ENCODE results near the gene KLHDC3.
"Not testable (repeated sequence)": the region's sequence is repeated elsewhere in the genome, so short reads cannot be mapped to it uniquely, and the experiment has no call there.

The KLHDC3 gene

DNA sequence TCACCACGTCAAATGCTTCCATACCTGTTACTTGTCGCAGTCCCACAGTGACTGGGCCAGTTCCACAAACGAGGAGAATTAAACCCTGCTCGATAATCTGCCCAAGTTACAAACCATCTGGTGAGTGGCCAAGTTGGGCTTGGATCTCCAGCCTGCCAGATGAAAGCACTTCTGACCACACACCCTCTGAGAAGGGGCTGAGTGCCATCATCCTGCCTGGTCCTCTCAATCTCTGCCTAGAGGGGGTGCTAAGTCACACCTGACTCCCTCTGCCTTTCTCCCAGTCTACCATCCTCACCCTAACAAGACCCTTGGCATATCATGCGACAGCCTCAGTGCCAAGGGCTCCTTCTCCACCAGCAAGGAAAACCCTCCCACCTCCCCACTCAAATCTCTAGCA, 23.1 kb downstream of the KLHDC3 start:
- H3K27me3 ChIP-seq (ENCODE audit: insufficient read depth, low read depth, severe bottlenecking), result no peaks in the 10 kb centered on the region
- TF ChIP-seq, protein P1, sequence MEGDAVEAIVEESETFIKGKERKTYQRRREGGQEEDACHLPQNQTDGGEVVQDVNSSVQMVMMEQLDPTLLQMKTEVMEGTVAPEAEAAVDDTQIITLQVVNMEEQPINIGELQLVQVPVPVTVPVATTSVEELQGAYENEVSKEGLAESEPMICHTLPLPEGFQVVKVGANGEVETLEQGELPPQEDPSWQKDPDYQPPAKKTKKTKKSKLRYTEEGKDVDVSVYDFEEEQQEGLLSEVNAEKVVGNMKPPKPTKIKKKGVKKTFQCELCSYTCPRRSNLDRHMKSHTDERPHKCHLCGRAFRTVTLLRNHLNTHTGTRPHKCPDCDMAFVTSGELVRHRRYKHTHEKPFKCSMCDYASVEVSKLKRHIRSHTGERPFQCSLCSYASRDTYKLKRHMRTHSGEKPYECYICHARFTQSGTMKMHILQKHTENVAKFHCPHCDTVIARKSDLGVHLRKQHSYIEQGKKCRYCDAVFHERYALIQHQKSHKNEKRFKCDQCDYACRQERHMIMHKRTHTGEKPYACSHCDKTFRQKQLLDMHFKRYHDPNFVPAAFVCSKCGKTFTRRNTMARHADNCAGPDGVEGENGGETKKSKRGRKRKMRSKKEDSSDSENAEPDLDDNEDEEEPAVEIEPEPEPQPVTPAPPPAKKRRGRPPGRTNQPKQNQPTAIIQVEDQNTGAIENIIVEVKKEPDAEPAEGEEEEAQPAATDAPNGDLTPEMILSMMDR (IDR thresholded peaks at IDR 0.05; ENCODE audit: low read depth, low read length), result peak; percentile 38; the same call in 1 of the 2 replicates
- DNase-seq, result no peak
- H3K9me3 ChIP-seq (ENCODE audit: severe bottlenecking), result no peaks in the 10 kb centered on the region
- H3K4me3 ChIP-seq (ENCODE audit: low read depth, low read length), result no peak overlapping the region
- no peak overlapping the region; the same call in 1 of the 2 replicates for H3K27ac ChIP-seq
- H3K36me3 ChIP-seq, result peaks cover 92% of the 10 kb centered on the region

DNA sequence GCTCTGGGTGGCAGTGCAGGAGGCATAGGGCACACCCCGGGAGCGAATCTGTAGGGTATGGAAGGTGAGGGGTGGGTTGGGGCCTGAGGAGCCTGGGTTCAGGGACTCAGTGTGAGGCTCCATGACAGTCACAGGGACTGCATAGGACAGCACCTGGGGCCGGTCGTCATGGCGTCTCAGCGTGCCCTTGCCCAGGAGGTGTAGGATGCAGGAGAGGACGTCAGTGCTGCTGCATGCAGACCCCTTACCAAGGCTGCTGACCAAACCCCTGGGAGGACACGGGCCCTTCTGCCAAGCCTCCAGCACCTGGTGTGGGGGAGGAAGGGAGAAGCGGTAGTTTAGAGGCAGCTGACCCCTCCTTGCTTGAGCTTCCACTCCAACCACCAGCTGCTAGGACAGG, 23.7 kb downstream of the KLHDC3 start:
- no peak overlapping the region for H3K4me3 ChIP-seq (ENCODE audit: low read depth, low read length)
- TF ChIP-seq, protein P1 (IDR thresholded peaks at IDR 0.05; ENCODE audit: low read depth, low read length), result no peak
- H3K9me3 ChIP-seq (ENCODE audit: severe bottlenecking), result no peaks in the 10 kb centered on the region
- no peak for DNase-seq
- H3K27me3 ChIP-seq (ENCODE audit: insufficient read depth, low read depth, severe bottlenecking), result no peaks in the 10 kb centered on the region
- H3K36me3 ChIP-seq, result peaks cover 92% of the 10 kb centered on the region
- no peak overlapping the region; the same call in 1 of the 2 replicates for H3K27ac ChIP-seq

DNA sequence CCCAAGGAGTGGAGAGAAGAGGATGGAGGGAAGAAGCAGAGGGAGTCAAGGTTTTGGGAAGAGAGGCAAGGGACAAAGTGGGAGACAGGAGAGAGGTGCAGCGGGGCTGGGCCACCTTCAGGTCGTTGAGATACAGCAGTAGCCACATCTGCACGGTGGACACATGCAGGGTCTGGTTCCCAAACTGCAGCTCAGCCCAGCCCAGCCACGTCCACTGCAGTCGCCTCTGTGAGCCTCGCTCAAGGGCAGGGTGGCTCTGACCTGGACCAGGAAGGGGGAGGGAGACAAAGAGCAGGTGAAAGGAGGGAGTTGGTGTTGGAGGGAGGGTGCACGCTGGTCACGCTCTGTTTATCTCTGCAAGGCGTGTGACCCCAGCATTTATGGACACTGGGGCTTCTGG, 24.7 kb downstream of the KLHDC3 start:
- Histone ChIP-seq H3K4me3 (ENCODE audit: low read depth, low read length) (no peak overlapping the region), H3K27ac (no peak overlapping the region), H3K9me3 (ENCODE audit: severe bottlenecking) (no peaks in the 10 kb centered on the region), H3K36me3 (peaks cover 90% of the 10 kb centered on the region), H3K27me3 (ENCODE audit: insufficient read depth, low read depth, severe bottlenecking) (no peaks in the 10 kb centered on the region)
- TF ChIP-seq, protein P1 (IDR thresholded peaks at IDR 0.05; ENCODE audit: low read depth, low read length), result no peak
- DNase-seq, result no peak

DNA sequence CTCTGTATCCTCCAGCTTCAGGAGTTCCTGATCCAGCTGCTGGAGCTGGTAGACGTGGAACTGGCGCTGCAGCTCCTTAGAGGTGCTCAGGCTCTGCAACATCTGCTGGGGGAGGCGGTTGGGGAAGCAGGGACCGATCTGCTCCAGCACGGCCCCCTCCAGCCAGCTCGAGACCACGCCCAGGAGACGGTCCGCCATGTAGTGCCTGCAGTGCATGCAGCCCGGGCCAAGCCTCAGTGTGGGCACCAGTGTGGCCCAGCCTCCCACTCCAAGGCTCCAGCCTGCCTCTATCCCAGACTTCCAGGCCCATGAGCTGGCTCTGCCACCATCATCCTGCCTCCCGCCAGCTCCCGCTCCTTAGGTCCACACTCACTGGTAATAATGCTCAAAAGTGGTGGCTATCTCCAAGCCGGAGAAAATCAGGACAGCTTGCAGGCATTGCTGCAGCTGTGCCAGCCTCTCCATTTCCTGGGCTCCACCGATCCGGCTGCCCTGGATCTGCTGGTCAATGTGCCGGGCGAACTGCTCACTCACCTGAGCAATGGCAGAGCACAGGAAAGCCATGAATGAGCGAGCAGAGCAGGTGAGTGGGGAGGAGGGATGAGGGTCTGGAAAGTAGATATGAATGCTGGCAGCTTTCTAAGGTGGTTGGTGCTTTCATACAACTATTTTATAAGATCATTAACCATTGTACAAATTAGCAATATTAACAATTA, 26.7 kb downstream of the KLHDC3 start:
- H3K27ac ChIP-seq, result no peak overlapping the region
- no peak for DNase-seq
- no peaks in the 10 kb centered on the region for H3K9me3 ChIP-seq (ENCODE audit: severe bottlenecking)
- peaks cover 90% of the 10 kb centered on the region for H3K36me3 ChIP-seq
- no peaks in the 10 kb centered on the region for H3K27me3 ChIP-seq (ENCODE audit: insufficient read depth, low read depth, severe bottlenecking)
- H3K4me3 ChIP-seq (ENCODE audit: low read depth, low read length), result no peak overlapping the region
- TF ChIP-seq, protein P1 (IDR thresholded peaks at IDR 0.05; ENCODE audit: low read depth, low read length), result no peak

DNA sequence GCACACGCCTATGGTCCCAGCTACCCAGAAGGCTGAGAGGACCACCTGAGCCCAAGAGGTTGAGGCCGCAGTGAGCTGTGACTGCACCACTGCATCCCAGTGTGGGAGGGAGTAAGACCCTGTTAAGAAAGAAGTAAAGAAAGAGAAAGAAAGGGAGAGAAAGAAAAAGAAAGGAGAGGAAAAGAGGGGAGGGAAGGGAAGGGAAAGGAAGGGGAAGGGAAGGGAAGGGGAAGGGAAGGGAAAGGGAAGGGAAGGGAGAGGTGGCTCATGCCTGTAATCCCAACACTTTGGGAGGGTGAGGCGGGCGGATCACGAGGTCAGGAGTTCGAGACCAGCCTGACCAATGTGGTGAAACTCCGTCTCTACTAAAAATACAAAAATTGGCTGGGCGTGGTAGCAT, 27.4 kb downstream of the KLHDC3 start:
- H3K36me3 ChIP-seq, result peaks cover 90% of the 10 kb centered on the region
- H3K27me3 ChIP-seq (ENCODE audit: insufficient read depth, low read depth, severe bottlenecking); H3K27ac ChIP-seq; H3K9me3 ChIP-seq (ENCODE audit: severe bottlenecking); H3K4me3 ChIP-seq (ENCODE audit: low read depth, low read length); DNase-seq: not testable (repeated sequence)

DNA sequence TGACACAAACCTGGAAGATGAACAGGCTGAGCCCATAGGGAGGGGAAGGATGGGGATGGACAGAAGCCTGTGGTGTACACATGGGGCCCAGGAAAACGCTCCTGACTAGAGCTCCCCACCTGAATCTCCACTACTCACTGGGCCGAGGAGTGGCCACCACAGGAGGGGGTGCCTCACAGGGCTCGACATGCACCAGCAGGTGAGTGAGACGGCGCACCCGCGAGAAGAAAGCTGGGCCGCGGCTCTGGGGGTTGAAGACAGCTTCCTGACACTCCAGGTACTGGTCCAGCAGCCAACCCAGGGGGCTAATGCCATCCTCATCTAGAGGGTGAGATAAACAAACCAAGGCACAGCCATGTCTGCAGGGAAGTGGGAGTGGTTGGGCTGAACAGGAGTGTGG, 29.3 kb downstream of the KLHDC3 start:
- TF ChIP-seq, protein P1 (IDR thresholded peaks at IDR 0.05; ENCODE audit: low read depth, low read length), result no peak

More for the DNA sequence above, 29.3 kb downstream of the KLHDC3 start:
- no peaks in the 10 kb centered on the region for H3K9me3 ChIP-seq (ENCODE audit: severe bottlenecking)
- no peak for DNase-seq
- no peak overlapping the region for H3K4me3 ChIP-seq (ENCODE audit: low read depth, low read length)
- no peaks in the 10 kb centered on the region for H3K27me3 ChIP-seq (ENCODE audit: insufficient read depth, low read depth, severe bottlenecking)
- H3K27ac ChIP-seq, result no peak overlapping the region
- peaks cover 88% of the 10 kb centered on the region for H3K36me3 ChIP-seq

Measured in WERI-Rb-1 (cell line).